Osteoblast (primary cell): ENCODE measurements around the gene KYAT1. TPM values are rescaled to one million over a fixed set of nuclear protein-coding genes. Genes with fewer than 3 reads are reported as not detected.

Experiments used
- DNase-seq: peaks from one replicate; pipeline ENCODE4 v3.0.0; 2011; ENCODE audit warnings: low spot score, mixed read lengths; ENCODE audit not compliant: insufficient read length; ENCODE audit errors: missing footprints
- H2AFZ ChIP-seq: 2 replicates; pipeline ENCODE4 v1.6.0; 2011; ENCODE audit warnings: mild to moderate bottlenecking, low read length
- H3K27ac ChIP-seq: 2 replicates; pipeline ENCODE4 v1.5.1; 2011; ENCODE audit warnings: mild to moderate bottlenecking, low read depth, low read length, moderate library complexity
- H3K27me3 ChIP-seq: 2 replicates; pipeline ENCODE4 v1.6.0; 2012; ENCODE audit warnings: mild to moderate bottlenecking, control low read depth, inconsistent platforms, low read length, moderate library complexity; ENCODE audit not compliant: insufficient read depth
- H3K36me3 ChIP-seq: 2 replicates; pipeline ENCODE4 v1.5.1; 2011; ENCODE audit warnings: mild to moderate bottlenecking, low read length, control low read depth, moderate library complexity; ENCODE audit not compliant: insufficient read depth
- H3K4me1 ChIP-seq: 2 replicates; pipeline ENCODE4 v1.5.1; 2011; ENCODE audit warnings: mild to moderate bottlenecking, low read length, control low read depth, moderate library complexity; ENCODE audit not compliant: insufficient read depth
- H3K4me2 ChIP-seq: 2 replicates; pipeline ENCODE4 v1.6.0; 2011; ENCODE audit warnings: mild to moderate bottlenecking, low read length; ENCODE audit not compliant: insufficient read depth
- H3K4me3 ChIP-seq: fragments of 200-600 bp; sonication (generic); 3 replicates; pipeline ENCODE4 v1.5.1; 2012; ENCODE audit warnings: mild to moderate bottlenecking, low read length, inconsistent platforms; ENCODE audit not compliant: insufficient read depth
- H3K79me2 ChIP-seq: 2 replicates; pipeline ENCODE4 v1.6.0; 2012; ENCODE audit warnings: mild to moderate bottlenecking, low read length, control low read depth, inconsistent platforms; ENCODE audit not compliant: insufficient read depth
- H3K9me3 ChIP-seq: 2 replicates; pipeline ENCODE4 v1.5.1; 2011; ENCODE audit warnings: low read depth, low read length, control low read depth
- H4K20me1 ChIP-seq: 2 replicates; pipeline ENCODE4 v1.6.0; 2012; ENCODE audit warnings: mild to moderate bottlenecking, low read length, control low read depth; ENCODE audit not compliant: insufficient read depth
- CTCF ChIP-seq: IDR thresholded peaks from 2 replicates; pipeline ENCODE4 v1.5.1; 2011; ENCODE audit warnings: mild to moderate bottlenecking, low read depth, low read length, moderate library complexity; ENCODE audit errors: extremely low read depth
- total RNA-seq: library from RNA; depleted of rRNA; stranded (reverse); fragments of >200 nt; gene quantifications from 2 replicates; pipeline ENCODE4 v1.2.3, GENCODE V29; 2012

The KYAT1 gene
- total RNA-seq, 1 donor, result 3.3 TPM

GRCh38 chr9:128823903-128824406 is 57.8 kb downstream of the KYAT1 start:
- no peaks in the 10 kb centered on the region for H3K9me3 ChIP-seq
- peaks cover 12% of the 10 kb centered on the region for H3K79me2 ChIP-seq
- no peak overlapping the region for H2AFZ ChIP-seq
- DNase-seq, result peak; percentile 85
- TF ChIP-seq CTCF, result no peak
- no peak overlapping the region for H3K4me2 ChIP-seq
- peaks cover 13% of the 10 kb centered on the region for H3K4me1 ChIP-seq
- H3K27me3 ChIP-seq, result no peaks in the 10 kb centered on the region
- peaks cover 52% of the 10 kb centered on the region for H3K36me3 ChIP-seq
- H3K4me3 ChIP-seq, result no peak overlapping the region
- peaks cover 5% of the 10 kb centered on the region for H4K20me1 ChIP-seq
- H3K27ac ChIP-seq, result no peak overlapping the region

- Histone ChIP-seq H4K20me1 (peaks cover 5% of the 10 kb centered on the region), H3K4me3 (no peak overlapping the region), H3K27ac (no peak overlapping the region), H3K4me1 (peaks cover 8% of the 10 kb centered on the region), H3K79me2 (peaks cover 7% of the 10 kb centered on the region), H3K36me3 (peaks cover 52% of the 10 kb centered on the region), H3K9me3 (no peaks in the 10 kb centered on the region), H3K4me2 (no peak overlapping the region), H2AFZ (no peak overlapping the region), H3K27me3 (no peaks in the 10 kb centered on the region)
- no peak for TF ChIP-seq CTCF
- no peak for DNase-seq
Measured at GRCh38 chr9:128823362-128823902, 58.3 kb downstream of the KYAT1 start.

- no peak overlapping the region for H2AFZ ChIP-seq
- no peak overlapping the region for H3K4me3 ChIP-seq
- no peak for TF ChIP-seq CTCF
- H3K9me3 ChIP-seq, result no peaks in the 10 kb centered on the region
- no peak overlapping the region for H3K27ac ChIP-seq
- no peaks in the 10 kb centered on the region for H3K79me2 ChIP-seq
- H4K20me1 ChIP-seq, result peaks cover 5% of the 10 kb centered on the region
- H3K4me1 ChIP-seq, result peaks cover 8% of the 10 kb centered on the region
- no peak overlapping the region for H3K4me2 ChIP-seq
- H3K36me3 ChIP-seq, result peaks cover 52% of the 10 kb centered on the region
- H3K27me3 ChIP-seq, result no peaks in the 10 kb centered on the region
- DNase-seq, result no peak
Measured at GRCh38 chr9:128822407-128823042, 59.2 kb downstream of the KYAT1 start.

- peaks cover 45% of the 10 kb centered on the region for H3K36me3 ChIP-seq
- H2AFZ ChIP-seq, result no peak overlapping the region
- peaks cover 5% of the 10 kb centered on the region for H4K20me1 ChIP-seq
Measured at GRCh38 chr9:128821584-128822406, 60.0 kb downstream of the KYAT1 start.

More at GRCh38 chr9:128821584-128822406, 60.0 kb downstream of the KYAT1 start:
- Histone ChIP-seq H3K9me3 (no peaks in the 10 kb centered on the region), H3K4me3 (no peak overlapping the region), H3K27ac (no peak overlapping the region), H3K4me1 (peaks cover 8% of the 10 kb centered on the region), H3K79me2 (no peaks in the 10 kb centered on the region), H3K4me2 (no peak overlapping the region), H3K27me3 (no peaks in the 10 kb centered on the region)
- no peak for TF ChIP-seq CTCF
- DNase-seq, result no peak
